DND-41 (cell line): ENCODE results near the gene OTOF.

Experiments used
- ATAC-seq: fragments of 200-7000 bp; cut with Tn5 transposase; 3 replicates; pipeline ENCODE4 v1.9.1; 2021; ENCODE audit warnings: low read depth; ENCODE audit not compliant: insufficient read depth
- DNase-seq: peaks from one replicate; pipeline ENCODE4 v3.0.0-alpha.2; 2020
- H2AFZ ChIP-seq: 2 replicates; pipeline ENCODE4 v1.6.0; 2012; ENCODE audit warnings: low read depth, low read length
- H3K27ac ChIP-seq: 2 replicates; pipeline ENCODE4 v1.5.1; 2012; ENCODE audit warnings: low read length, inconsistent platforms
- H3K27me3 ChIP-seq: fragments of 200-600 bp; sonication (generic); 2 replicates; pipeline ENCODE4 v1.6.0; 2012; ENCODE audit warnings: low read length, mild to moderate bottlenecking, inconsistent platforms; ENCODE audit not compliant: insufficient read depth, poor library complexity
- H3K36me3 ChIP-seq: 2 replicates; pipeline ENCODE4 v1.5.1; 2012; ENCODE audit warnings: low read length, inconsistent platforms; ENCODE audit not compliant: insufficient read depth
- H3K4me1 ChIP-seq: 2 replicates; pipeline ENCODE4 v1.5.1; 2012; ENCODE audit warnings: mild to moderate bottlenecking, low read length; ENCODE audit not compliant: insufficient read depth
- H3K4me2 ChIP-seq: 2 replicates; pipeline ENCODE4 v1.6.0; 2012; ENCODE audit warnings: mild to moderate bottlenecking, moderate library complexity, low read length, inconsistent platforms; ENCODE audit not compliant: insufficient read depth
- H3K4me3 ChIP-seq, 2 experiments: fragments of 200-600 bp in 1 of 2; shearing (Covaris generic) in 1 of 2; 2 replicates each; pipeline ENCODE4 v1.5.1; 2012 to 2016; ENCODE audit warnings: inconsistent platforms in 2 of 2, low read length in 2 of 2, mild to moderate bottlenecking in 2 of 2, low read depth in 1 of 2, moderate library complexity in 1 of 2
- H3K79me2 ChIP-seq: 2 replicates; pipeline ENCODE4 v1.6.0; 2012; ENCODE audit warnings: low read length, inconsistent platforms; ENCODE audit not compliant: insufficient read depth
- H3K9ac ChIP-seq: 2 replicates; pipeline ENCODE4 v1.6.0; 2012; ENCODE audit warnings: low read depth, mild to moderate bottlenecking, inconsistent platforms, low read length, moderate library complexity
- H3K9me3 ChIP-seq: 2 replicates; pipeline ENCODE4 v1.5.1; 2012; ENCODE audit warnings: low read length, moderate library complexity, mild to moderate bottlenecking, inconsistent platforms; ENCODE audit not compliant: insufficient read depth, severe bottlenecking
- H4K20me1 ChIP-seq: 2 replicates; pipeline ENCODE4 v1.6.0; 2012; ENCODE audit warnings: low read length; ENCODE audit not compliant: insufficient read depth
- EZH2 ChIP-seq: IDR thresholded peaks from 3 replicates; pipeline ENCODE4 v1.6.1; 2012; ENCODE audit warnings: borderline replicate concordance, low read depth, mild to moderate bottlenecking, moderate library complexity, low read length, inconsistent platforms; ENCODE audit not compliant: severe bottlenecking
- TF ChIP-seq, protein P1 (sequence below): IDR thresholded peaks from 2 replicates; pipeline ENCODE4 v1.5.1; 2012; ENCODE audit warnings: borderline replicate concordance, low read length, moderate library complexity, mild to moderate bottlenecking; ENCODE audit not compliant: poor library complexity, severe bottlenecking; ENCODE audit errors: extremely low read depth

Gene OTOF

DNA sequence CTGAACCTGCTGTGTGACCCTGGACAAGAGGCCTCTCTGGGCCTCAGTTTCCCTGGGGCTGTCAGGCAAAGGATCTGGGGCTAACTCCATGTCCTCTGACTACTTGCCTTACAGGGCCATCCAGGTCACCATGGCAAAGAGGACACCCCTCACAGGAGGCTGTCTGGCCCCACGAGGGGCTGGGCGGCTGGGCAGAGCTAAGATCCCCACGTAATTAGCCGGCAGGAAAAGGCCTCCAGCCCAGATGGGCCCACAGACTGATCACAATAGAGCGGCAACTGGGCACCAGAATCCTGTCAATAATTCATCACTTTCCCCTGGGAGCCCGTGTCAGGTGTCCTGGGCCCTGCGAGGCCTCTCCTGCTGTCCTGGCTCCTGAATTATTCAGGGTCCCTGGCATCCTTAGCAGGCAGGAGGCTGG, 44.8 kb upstream of the OTOF start:
- Histone ChIP-seq H3K4me1 (peaks cover 16% of the 10 kb centered on the region), H3K9me3 (no peaks in the 10 kb centered on the region), H3K4me2 (no peak overlapping the region), H4K20me1 (no peaks in the 10 kb centered on the region; the same call in 1 of the 2 replicates), H3K36me3 (no peaks in the 10 kb centered on the region), H3K9ac (no peak overlapping the region), H3K27me3 (no peaks in the 10 kb centered on the region), H3K4me3 (no peak overlapping the region), H2AFZ (no peak overlapping the region), H3K79me2 (no peaks in the 10 kb centered on the region), H3K27ac (no peak overlapping the region)
- TF ChIP-seq, protein P1, sequence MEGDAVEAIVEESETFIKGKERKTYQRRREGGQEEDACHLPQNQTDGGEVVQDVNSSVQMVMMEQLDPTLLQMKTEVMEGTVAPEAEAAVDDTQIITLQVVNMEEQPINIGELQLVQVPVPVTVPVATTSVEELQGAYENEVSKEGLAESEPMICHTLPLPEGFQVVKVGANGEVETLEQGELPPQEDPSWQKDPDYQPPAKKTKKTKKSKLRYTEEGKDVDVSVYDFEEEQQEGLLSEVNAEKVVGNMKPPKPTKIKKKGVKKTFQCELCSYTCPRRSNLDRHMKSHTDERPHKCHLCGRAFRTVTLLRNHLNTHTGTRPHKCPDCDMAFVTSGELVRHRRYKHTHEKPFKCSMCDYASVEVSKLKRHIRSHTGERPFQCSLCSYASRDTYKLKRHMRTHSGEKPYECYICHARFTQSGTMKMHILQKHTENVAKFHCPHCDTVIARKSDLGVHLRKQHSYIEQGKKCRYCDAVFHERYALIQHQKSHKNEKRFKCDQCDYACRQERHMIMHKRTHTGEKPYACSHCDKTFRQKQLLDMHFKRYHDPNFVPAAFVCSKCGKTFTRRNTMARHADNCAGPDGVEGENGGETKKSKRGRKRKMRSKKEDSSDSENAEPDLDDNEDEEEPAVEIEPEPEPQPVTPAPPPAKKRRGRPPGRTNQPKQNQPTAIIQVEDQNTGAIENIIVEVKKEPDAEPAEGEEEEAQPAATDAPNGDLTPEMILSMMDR, result no peak
- TF ChIP-seq EZH2, result no peak
- no peak for DNase-seq
- no peak for ATAC-seq

- Histone ChIP-seq H3K9ac (no peak overlapping the region), H4K20me1 (no peaks in the 10 kb centered on the region; the same call in 1 of the 2 replicates), H2AFZ (no peak overlapping the region), H3K9me3 (no peaks in the 10 kb centered on the region), H3K36me3 (no peaks in the 10 kb centered on the region), H3K4me3 (no peak overlapping the region), H3K27ac (no peak overlapping the region), H3K79me2 (no peaks in the 10 kb centered on the region), H3K4me1 (peaks cover 16% of the 10 kb centered on the region), H3K27me3 (no peaks in the 10 kb centered on the region), H3K4me2 (no peak overlapping the region)
- DNase-seq, result no peak
- no peak for ATAC-seq
- no peak for TF ChIP-seq EZH2
- TF ChIP-seq, protein P1, result no peak
Measured at GRCh38 chr2:26522325-26522724, 44.4 kb upstream of the OTOF start.

DNA sequence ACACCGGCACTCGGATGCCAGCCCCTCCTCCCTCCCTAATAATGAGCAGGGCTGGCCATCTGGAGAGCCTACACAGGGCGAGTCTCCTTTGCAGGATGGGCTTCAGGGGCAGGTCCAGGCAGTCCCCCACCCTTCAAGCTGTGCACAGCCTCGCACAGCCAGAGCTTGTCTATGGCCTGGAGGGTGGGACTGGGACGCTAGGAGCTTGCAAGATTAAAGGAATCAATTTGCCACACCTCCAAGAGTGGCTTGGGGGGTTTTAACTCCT, 43.9 kb upstream of the OTOF start:
- Histone ChIP-seq H3K4me1 (peaks cover 16% of the 10 kb centered on the region), H2AFZ (no peak overlapping the region), H4K20me1 (no peaks in the 10 kb centered on the region; the same call in 1 of the 2 replicates), H3K9me3 (no peaks in the 10 kb centered on the region), H3K4me2 (no peak overlapping the region), H3K27ac (no peak overlapping the region), H3K79me2 (no peaks in the 10 kb centered on the region), H3K9ac (no peak overlapping the region), H3K36me3 (no peaks in the 10 kb centered on the region), H3K4me3 (no peak overlapping the region), H3K27me3 (no peaks in the 10 kb centered on the region)
- DNase-seq (no peak), ATAC-seq (no peak)
- TF ChIP-seq, protein P1, result no peak
- no peak for TF ChIP-seq EZH2
